Measurements from ENCODE around the gene SLC3A2. TPM values are rescaled to one million over a fixed set of nuclear protein-coding genes. Genes with fewer than 3 reads are reported as not detected.
A peak's percentile ranks its signal among the peaks of the same experiment; 100 is the strongest.

Gene SLC3A2
- total and polyA plus RNA-seq, 2 donors (not counting 1 experiment from before 2014, with no cell fraction given): 91.2 to 441 TPM

DNA sequence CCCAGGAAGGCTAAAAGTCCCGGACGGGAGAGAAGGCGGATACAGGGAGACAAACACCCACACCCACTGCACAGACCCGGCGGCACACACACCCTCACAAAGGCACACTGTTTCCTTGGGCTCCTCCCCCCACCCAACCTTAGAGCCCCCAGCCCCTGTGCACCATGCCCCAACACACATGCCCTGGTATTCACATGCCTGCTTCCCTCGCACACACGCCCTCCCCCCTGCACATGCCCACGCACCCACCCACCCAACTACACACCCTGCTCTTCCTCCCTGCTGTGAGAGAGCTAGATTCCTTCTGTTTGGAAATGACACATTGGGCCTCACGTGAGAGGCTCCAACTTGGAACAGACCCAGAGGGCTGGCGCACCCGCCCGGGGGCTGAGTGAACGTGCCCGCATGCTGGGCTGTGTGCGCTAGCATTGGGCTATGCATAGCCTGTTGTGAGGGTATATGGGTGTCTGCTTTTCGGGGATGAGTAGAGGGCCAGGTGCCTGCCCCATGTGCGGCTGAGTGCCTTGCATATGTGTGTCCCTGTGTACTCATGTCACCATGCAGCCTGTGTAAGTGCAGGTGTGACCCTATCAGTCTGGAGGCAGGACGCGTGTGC lies 41.0 kb downstream of the SLC3A2 start:
- Histone ChIP-seq H3K79me2 (ENCODE audit: control insufficient read depth, insufficient read depth, low read length) (no peaks in the 10 kb centered on the region), H3K9me3 (ENCODE audit: control insufficient read depth, insufficient read depth, low read depth, low read length) (no peaks in the 10 kb centered on the region), H3K27ac (ENCODE audit: insufficient read depth, low read length) (no peak overlapping the region), H2AFZ (ENCODE audit: low read length) (no peak overlapping the region), H3K4me1 (ENCODE audit: control insufficient read depth, extremely low read depth, insufficient read depth, low read length) (peaks cover 3% of the 10 kb centered on the region), H3K4me2 (ENCODE audit: extremely low read depth, insufficient read depth, low read length) (no peak overlapping the region), H4K20me1 (ENCODE audit: control insufficient read depth, extremely low read depth, insufficient read depth, low read length) (no peaks in the 10 kb centered on the region), H3K36me3 (ENCODE audit: control insufficient read depth, insufficient read depth, low read length) (no peaks in the 10 kb centered on the region), H3K9ac (ENCODE audit: insufficient read depth, low read length) (no peak overlapping the region), H3K27me3 (ENCODE audit: control insufficient read depth, insufficient read depth, low read length) (peaks cover 45% of the 10 kb centered on the region), H3K4me3 (replicated peaks in 1 of 4; ENCODE audit: control extremely low read depth in 1 of 4, insufficient read depth in 1 of 4, low read depth in 3 of 4, low read length in 4 of 4) (no peak overlapping the region)
- no peak for DNase-seq (ENCODE audit: low read depth in 2 of 2)
- TF ChIP-seq CTCF (conservative IDR thresholded peaks at IDR 0.05 in 1 of 2, IDR thresholded peaks at IDR 0.05 in 1 of 2; ENCODE audit: low read depth in 1 of 2, low read length in 2 of 2) (no peak), EZH2 (IDR thresholded peaks at IDR 0.05; ENCODE audit: low read length, missing control alignments) (no peak)

DNA sequence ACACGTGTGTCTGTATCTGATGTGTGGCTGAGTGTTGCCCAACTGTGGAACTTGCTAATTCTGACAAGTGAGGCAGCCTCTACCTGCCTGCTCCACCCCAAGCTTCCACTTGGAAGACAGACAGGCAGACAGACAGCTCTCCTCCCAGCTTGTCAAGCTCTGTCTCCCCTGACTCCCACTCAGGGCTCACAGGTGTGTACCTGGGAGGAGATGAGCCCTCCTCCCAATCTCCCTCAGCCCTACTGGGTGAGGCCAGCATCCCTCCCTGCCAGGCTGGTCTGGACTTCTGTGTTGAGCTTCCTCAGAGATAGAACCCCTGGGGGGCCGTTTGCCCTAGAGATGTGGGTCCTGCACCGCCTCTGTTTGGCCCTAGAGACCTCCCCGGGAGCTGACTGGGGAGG lies 41.5 kb downstream of the SLC3A2 start:
- peaks cover 51% of the 10 kb centered on the region for H3K27me3 ChIP-seq (ENCODE audit: control insufficient read depth, insufficient read depth, low read length)
- H3K9me3 ChIP-seq (ENCODE audit: control insufficient read depth, insufficient read depth, low read depth, low read length): no peaks in the 10 kb centered on the region
- no peak for TF ChIP-seq CTCF (conservative IDR thresholded peaks at IDR 0.05 in 1 of 2, IDR thresholded peaks at IDR 0.05 in 1 of 2; ENCODE audit: low read depth in 1 of 2, low read length in 2 of 2)
- TF ChIP-seq EZH2 (IDR thresholded peaks at IDR 0.05; ENCODE audit: low read length, missing control alignments): peak; percentile 74
- DNase-seq (ENCODE audit: low read depth in 2 of 2): no peak
- peaks cover 3% of the 10 kb centered on the region for H3K4me1 ChIP-seq (ENCODE audit: control insufficient read depth, extremely low read depth, insufficient read depth, low read length)
- no peaks in the 10 kb centered on the region for H3K36me3 ChIP-seq (ENCODE audit: control insufficient read depth, insufficient read depth, low read length)
- no peak overlapping the region for H3K9ac ChIP-seq (ENCODE audit: insufficient read depth, low read length)
- H3K4me2 ChIP-seq (ENCODE audit: extremely low read depth, insufficient read depth, low read length): no peak overlapping the region
- no peak overlapping the region for H3K27ac ChIP-seq (ENCODE audit: insufficient read depth, low read length)
- H2AFZ ChIP-seq (ENCODE audit: low read length): no peak overlapping the region
- no peaks in the 10 kb centered on the region for H3K79me2 ChIP-seq (ENCODE audit: control insufficient read depth, insufficient read depth, low read length)
- no peaks in the 10 kb centered on the region for H4K20me1 ChIP-seq (ENCODE audit: control insufficient read depth, extremely low read depth, insufficient read depth, low read length)
- H3K4me3 ChIP-seq (replicated peaks in 1 of 4; ENCODE audit: control extremely low read depth in 1 of 4, insufficient read depth in 1 of 4, low read depth in 3 of 4, low read length in 4 of 4): no peak overlapping the region

GRCh38 chr11:62922653-62923431 lies 42.1 kb downstream of the SLC3A2 start:
- Histone ChIP-seq H3K4me1 (ENCODE audit: control insufficient read depth, extremely low read depth, insufficient read depth, low read length) (peaks cover 3% of the 10 kb centered on the region), H3K36me3 (ENCODE audit: control insufficient read depth, insufficient read depth, low read length) (no peaks in the 10 kb centered on the region), H3K27me3 (ENCODE audit: control insufficient read depth, insufficient read depth, low read length) (peaks cover 57% of the 10 kb centered on the region), H3K4me3 (replicated peaks in 1 of 4; ENCODE audit: control extremely low read depth in 1 of 4, insufficient read depth in 1 of 4, low read depth in 3 of 4, low read length in 4 of 4) (peak overlapping the region in 1 of 4 experiments; percentile 27), H3K9me3 (ENCODE audit: control insufficient read depth, insufficient read depth, low read depth, low read length) (no peaks in the 10 kb centered on the region), H4K20me1 (ENCODE audit: control insufficient read depth, extremely low read depth, insufficient read depth, low read length) (no peaks in the 10 kb centered on the region), H3K4me2 (ENCODE audit: extremely low read depth, insufficient read depth, low read length) (peak overlapping the region; percentile 71), H2AFZ (ENCODE audit: low read length) (no peak overlapping the region), H3K79me2 (ENCODE audit: control insufficient read depth, insufficient read depth, low read length) (no peaks in the 10 kb centered on the region), H3K9ac (ENCODE audit: insufficient read depth, low read length) (no peak overlapping the region), H3K27ac (ENCODE audit: insufficient read depth, low read length) (no peak overlapping the region)
- no peak for TF ChIP-seq EZH2 (IDR thresholded peaks at IDR 0.05; ENCODE audit: low read length, missing control alignments)
- peak; percentile 32 to 34 for TF ChIP-seq CTCF (conservative IDR thresholded peaks at IDR 0.05 in 1 of 2, IDR thresholded peaks at IDR 0.05 in 1 of 2; ENCODE audit: low read depth in 1 of 2, low read length in 2 of 2)
- DNase-seq (ENCODE audit: low read depth in 2 of 2): no peak

Data from fibroblast of lung (primary cell).